ENCODE results near the gene STARD10.
"Not testable (repeated sequence)": the region's sequence is repeated elsewhere in the genome, so short reads cannot be mapped to it uniquely, and the experiment has no call there.

The STARD10 gene

DNA sequence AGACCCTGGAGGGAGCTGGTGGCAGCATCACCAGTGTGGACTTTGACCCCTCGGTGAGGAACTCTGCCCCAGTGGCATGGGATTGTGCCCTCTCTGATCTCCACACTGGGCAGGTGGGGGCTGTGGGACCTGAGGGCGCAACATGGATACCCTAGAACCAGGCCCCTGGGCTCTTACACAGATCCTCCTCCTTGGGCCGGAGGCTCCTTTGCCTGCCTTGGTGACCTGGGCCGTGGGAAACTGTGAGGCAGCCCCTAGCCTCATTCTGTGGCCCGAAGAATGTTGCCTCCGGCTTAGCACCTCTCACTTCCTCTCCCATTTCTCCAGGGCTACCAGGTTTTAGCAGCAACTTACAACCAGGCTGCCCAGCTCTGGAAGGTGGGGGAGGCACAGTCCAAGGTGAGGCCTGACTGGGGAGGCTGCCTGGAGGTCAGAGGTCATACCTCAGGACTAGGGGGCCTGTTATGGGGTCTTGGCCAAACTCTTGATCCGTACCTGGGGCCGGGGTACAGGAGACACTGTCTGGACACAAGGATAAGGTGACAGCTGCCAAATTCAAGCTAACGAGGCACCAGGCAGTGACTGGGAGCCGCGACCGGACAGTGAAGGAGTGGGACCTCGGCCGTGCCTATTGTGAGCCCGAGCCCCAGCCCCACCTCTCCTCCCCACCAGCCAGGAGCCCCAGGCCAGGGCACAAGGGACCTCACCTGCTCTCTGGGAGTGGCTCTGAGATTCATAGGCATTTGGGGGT lies 32.5 kb upstream of the STARD10 start:
- no peak for DNase-seq

DNA sequence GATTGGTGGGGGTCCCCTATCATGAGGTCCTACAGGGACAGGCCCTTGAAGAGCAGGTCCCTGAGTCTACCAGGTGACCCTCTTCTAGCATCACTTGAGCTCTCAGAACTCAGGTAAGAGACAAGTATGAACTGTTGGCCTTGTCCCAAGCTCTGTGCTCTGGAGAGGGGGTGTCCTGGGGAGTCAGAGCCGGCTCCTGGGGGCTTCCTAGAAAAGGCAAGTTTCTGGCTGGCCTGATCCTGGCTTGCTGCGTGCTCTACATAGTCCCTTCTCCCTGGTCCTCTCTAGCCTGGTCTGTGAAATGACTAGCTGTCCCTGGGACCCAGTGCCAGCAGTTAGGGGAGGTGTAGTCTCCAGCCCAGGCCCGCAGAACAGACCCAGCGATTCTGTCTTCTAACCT lies 31.8 kb upstream of the STARD10 start:
- DNase-seq: no peak

DNA sequence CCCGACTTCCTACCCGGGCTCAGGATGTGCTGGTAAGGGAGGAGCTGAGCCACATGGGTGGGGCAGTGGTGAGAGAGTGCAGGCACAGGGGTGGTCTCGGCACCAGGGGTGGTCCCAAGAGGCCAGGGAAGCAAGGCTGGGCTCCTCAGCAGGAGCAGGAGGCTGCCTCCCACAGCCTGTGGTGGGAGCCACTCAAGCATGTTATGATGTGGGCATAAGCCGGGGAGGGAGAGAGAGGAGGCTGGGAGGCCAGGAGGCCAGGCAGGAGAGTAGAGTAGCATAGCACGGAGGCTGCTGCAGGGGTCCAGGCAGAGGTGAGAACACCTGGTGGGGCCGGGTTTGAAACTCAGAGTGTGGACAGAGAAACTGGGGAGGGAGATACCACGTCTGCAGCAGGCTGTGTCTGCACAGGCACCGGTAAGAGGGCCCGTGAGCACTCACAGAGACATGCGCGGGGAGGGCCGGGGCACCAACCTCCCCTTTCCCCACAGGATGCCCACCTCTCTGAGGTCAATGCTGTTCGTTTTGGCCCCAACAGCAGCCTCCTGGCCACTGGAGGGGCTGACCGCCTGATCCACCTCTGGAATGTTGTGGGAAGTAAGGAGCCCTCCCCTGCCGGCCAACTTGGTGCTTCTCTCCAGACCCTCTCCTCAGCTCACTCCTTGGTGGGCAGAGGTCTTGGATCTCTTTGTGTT lies 31.1 kb upstream of the STARD10 start:
- DNase-seq: no peak

DNA sequence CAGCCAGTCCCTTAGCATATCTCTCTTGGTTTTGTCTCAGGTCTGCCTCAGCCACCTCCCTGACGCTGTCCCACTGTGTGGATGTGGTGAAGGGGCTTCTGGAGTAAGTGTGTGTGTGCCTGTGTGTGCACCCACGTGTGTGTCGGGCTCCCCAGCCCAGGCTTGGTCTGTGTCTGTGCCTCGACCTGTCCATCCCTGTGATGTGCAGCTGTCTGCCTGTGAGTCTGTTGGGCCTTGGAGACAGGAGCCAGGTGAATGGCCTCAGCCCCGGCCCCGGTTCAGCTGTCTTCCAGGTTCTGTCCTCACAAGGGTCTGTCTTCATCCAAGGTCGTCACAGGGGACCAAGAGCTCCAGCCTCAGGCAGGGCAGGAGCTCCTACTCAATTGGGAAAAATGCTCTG lies 30.2 kb upstream of the STARD10 start:
- DNase-seq: no peak

DNA sequence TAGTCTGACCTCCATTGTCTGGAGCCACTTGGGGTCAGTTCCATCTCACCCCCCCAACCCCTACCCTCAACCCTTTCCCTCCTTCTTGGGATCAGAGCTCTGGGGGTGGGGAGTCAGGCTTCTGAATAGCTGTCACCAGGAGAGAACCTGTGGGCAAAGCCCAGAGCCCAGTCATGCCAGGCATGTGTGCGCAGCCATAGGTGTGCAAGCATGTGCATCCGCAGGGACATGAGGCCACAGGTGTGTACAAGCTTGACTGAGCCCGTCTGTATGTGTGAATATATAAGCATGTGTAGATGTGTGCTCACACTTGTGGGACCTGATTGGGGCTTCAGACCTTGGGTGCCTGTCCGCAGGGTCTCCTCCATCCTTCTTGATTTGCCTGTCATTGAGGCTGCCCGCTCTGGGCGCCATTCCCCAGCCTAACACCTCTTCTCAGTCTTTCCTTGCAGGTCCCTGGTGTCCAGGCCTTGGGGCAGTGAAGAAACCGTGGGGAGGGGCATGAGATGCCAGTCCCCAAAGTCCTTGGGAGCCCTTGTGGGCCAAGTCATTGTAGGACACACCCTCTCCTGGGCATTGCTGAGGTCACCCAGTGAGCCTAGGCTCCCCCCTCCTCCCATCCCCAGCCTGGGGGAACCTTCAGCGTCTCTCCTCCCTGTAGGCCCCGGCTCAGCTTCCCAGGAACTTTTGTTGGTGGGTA lies 29.4 kb upstream of the STARD10 start:
- DNase-seq: no peak

DNA sequence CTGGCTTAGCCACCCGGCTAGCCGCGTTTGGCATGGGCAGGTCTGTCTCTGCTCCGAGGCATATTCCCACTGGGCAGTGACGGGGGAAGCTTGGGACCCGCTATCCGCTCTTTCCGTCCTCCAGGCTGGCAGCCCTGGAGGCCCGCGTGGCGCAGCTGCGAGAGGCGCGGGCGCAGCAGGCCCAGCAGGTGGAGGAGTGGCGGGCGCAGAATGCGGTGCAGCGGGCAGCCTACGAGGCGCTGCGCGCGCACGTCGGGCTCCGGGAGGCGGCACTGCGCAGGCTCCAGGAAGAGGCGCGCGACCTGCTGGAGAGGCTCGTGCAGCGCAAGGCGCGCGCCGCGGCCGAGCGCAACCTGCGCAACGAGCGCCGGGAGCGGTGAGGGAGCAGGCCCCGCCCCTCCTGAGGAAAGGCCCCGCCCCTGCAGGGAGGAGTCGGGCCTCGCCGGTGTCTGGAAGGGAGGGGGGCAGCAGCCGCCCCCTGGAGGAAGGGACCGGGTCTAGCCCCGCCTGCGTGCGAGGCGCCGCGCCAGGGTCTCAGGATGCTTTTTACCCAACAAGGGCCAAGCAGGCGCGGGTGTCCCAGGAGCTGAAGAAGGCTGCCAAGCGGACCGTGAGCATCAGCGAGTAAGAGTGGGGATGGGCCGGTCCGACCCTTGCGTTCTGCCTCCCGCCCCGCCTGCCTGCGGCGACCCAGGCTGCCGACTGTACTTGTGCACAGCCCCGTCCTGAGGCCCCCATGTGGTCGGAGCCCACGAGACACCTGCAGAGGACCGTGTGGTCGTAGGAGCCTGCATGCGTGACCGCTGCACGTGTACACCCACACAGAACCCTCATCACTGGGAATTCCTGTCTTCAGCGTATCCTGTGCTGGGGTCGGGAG lies 28.3 kb upstream of the STARD10 start:
- DNase-seq: peak in 50 of 51 donors; percentile 35 to 93 (median 82)

- DNase-seq: no peak
These were observed 27.5 kb upstream of the STARD10 start for GRCh38 chr11:72821221-72821919.

- no peak for DNase-seq
These were observed 26.7 kb upstream of the STARD10 start for GRCh38 chr11:72820439-72821139.

GRCh38 chr11:72818971-72819370 lies 25.1 kb upstream of the STARD10 start:
- no peak for DNase-seq

DNA sequence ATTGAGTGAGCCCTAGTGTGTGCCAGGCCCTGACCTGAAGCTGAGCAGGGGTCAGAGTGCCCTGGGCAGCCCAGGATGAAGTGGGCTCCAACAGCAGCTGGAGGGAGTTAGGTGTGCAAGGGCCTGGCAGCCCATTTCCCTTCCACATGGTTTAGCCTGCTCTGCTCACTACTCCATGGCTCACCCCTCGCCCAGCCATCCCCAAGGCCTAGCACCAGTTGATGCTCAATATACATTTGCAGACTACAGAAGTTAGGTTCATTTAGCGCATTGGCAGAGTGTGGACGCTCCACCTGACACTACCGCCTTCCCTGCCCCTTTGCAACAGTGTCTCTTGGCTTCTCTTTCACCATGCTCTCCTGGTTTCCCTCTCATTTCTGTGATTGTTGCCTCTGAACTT lies 24.1 kb upstream of the STARD10 start:
- DNase-seq: no peak

GRCh38 chr11:72816404-72816990 lies 22.6 kb upstream of the STARD10 start:
- DNase-seq: no peak

DNA sequence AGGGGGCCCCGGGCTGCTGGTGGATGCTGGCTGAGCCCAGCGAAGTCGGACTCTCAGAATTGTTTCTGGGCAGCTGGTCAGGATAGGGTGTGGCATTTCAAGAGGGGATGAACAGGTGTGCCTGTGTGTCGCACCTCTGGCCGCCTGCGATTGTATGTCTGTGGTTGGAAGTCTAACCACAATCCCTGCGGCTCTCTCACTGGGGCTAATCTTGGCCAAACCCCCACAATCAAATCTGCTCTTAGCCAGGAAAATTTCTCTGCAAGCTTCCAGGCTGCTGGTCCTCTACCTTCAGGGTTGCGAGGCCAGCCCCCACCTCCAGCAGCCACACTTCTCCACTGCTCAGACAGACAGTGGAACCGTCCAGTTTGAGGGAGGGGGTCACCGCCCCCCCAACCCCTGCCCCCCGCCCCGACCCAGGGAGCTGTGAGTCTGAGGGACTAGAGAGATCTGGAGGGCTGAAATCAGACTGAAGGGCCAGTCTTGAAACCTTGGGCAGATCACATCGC lies 21.3 kb upstream of the STARD10 start:
- DNase-seq: no peak

DNA sequence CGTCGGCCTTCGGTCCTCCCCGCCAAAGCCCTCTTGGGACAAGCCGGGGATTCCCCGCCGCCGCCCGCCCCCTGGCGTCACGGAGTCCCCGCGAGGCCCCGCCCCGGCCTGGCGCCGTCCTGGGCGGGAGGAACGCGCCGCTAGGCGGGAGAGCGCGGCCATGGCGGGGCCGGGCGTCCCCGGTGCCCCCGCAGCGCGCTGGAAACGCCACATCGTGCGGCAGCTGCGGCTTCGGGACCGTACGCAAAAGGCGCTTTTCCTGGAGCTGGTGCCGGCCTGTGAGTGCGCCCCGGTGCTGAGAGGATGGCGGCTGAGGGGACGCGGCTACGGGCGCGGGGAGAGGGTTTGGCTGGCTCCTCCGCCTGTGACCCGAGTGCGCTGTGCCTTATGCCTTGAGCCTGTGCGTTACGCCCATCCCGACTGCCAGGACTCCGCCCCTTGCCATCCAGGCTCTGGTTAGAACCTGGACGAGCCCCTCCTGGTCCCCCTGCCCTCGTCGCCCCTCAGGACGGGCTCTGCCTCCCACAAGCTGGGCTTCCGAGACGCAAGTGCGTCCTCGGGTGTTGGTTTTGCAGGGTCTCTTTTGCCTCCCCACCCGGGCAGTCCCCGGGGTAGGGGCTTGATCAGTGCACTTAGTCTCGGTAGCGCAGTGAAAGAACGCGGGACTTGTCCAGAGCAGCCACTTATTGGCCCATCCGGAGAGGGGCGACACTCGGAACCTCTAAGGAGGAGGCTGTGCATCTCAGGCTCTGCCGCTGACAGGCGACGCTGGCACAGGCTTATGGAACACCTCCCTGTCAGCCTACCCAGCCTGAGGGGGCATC lies 20.7 kb upstream of the STARD10 start, which contains the start of gene ATG16L2:
Gene ATG16L2 (plus strand): TSS at position 126 of the 824 bp plus-strand sequence. CDS start 35 bp downstream, at position 161.
- peak in 39 of 51 donors; percentile 70 to 97 (median 88) for DNase-seq

DNA sequence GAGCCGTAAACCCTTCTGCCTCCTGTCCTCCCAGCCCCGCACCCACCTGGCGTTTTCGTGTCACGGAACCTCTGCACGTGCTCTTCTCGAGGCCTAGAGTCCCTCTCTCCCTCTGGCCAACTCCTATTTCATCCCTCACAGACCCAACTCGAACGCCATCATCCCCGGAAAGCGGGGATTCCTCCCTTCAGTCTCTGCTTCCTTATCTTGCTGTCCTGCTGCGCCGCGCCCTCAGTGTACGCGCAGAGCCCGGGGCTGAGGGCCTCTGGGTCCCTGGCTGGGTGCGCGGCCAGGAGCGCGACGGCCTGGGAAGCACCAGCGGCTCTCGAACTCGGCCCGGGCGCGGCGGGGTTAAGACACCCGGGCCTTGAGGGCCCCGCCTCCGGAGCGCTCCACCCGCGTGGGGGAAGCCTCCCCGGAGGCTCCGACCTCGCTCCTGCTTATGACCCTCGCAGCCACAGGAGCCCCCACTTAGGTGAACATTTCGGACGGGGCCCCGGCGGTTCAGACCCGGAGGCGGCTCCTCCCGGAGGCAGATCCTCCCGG lies 20.0 kb upstream of the STARD10 start:
- DNase-seq: peak; percentile 43 to 97 (median 87)

DNA sequence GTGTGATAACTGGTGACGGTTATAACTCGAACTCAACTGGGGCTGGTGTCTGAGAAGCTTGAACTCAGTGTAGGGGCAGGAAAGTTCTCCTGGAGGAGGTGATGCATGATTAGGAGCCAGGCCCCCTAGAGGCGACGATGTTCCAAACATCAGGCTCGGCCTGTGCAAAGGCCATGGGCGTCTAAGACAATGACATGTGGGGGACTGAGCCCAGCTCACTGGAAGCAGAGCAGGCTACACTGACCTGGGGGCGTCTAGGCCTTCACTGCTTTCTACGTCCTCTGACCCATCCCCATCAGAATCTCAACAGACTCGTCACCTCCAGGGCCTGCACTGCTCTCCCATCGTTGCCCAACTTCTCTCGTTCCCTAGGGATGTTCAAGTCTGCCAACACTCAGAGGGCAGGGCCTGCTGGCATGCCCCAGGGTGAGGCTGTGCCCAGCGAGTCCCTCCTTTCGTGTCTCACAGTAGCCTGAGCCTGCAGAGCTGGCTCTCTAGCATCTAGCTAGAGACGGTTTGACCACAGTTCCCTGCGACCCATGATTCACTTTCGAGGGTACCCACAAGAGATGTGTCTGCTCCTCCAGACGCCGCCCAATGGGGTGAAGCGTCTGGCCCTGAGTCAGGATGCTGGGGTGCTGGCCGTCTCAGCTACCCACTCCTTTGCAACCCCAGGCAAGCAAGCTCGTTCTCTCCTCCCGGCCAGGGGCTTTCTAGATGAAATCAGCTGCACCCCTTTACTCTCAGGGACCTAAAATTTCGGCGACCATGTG lies 19.3 kb upstream of the STARD10 start:
- DNase-seq: peak in 6 of 51 donors; percentile 30 to 59 (median 38)

- no peak for DNase-seq
These were observed 18.7 kb upstream of the STARD10 start for GRCh38 chr11:72812604-72812966.

GRCh38 chr11:72811686-72812085 lies 17.8 kb upstream of the STARD10 start:
- not testable (repeated sequence) for DNase-seq

Data from hypothalamus (tissue), 51 donors.